ENCODE data around the gene XXYLT1.
"Not testable (repeated sequence)": the region's sequence is repeated elsewhere in the genome, so short reads cannot be mapped to it uniquely, and the experiment has no call there.

XXYLT1 gene

DNA sequence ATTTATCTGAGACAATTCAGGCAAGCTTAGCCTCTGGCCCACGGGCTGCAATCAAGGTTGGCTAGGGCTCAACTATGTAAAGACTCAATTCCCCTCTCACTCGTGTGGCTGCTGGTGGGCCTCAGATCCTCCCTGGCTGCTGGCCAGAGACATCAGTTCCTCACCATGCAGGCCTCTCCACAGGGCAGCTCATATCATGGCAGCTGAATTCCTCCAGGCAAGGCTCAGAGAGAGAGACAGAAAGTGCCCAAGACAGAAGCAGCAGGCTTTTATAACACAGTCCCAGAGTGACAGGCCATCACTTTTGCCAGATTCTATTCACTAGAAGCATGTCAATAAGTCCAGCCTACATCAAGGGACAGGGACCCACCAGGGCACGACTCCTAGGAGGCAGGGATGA lies 63.2 kb downstream of the XXYLT1 start:
- no peak for DNase-seq (ENCODE audit: low spot score)

DNA sequence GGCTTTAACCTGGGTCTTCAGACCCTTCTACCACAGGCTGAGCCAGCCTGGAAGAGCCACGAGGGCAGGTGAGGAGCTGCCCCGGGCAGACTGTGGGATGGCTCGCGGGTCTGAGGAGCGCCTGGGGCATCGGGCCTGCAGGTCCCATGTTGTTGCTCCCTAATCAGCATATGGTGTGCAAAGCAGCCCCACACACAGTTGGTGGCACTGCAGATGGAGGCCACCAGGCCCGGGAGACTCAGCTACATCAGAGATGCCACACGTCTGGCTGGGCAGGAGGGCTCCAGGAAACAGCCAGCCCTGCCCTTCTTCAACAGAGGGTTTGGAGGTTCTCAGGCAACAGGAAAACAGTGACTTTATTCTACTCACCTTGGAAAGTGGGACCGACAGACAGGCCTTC lies 63.9 kb downstream of the XXYLT1 start:
- no peak for DNase-seq (ENCODE audit: low spot score)

DNA sequence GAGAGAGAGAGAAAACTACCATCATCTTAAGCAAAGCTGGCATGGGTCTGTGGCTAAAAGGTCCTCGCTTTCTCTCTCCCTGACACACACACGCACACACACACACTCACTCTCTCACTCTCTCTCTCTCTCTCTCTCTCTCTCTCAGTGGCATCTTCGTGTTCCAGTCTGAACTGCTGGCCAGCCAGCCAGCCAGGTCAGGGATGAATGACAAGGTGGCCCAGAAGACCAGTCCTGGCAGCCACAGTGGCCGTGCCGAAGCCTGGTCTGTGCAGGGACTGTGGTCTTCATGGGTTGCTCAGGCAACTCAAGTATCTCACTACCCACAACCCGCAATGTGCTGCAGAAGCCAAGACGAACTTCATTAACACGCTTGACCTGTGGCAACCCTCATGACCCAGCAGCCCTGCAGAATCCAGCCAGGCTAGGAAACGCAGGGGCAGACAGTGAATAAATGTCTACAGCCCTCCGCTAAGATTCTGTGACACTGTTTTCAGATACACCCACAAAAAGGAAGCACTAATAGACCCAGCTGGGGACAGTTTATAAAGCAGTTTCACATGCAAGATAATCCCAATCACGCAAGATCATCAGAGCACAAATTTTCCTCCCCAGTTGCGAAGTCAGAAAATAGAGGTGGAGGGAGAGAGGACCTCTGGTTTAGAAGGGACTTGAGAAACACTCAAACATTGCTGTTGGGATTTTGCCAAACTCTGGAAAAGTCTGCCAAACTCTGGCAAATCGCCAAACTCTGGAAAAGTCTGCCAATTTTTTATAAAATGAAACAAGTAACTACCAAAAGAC lies 66.4 kb downstream of the XXYLT1 start:
- DNase-seq (ENCODE audit: low spot score), result no peak

DNA sequence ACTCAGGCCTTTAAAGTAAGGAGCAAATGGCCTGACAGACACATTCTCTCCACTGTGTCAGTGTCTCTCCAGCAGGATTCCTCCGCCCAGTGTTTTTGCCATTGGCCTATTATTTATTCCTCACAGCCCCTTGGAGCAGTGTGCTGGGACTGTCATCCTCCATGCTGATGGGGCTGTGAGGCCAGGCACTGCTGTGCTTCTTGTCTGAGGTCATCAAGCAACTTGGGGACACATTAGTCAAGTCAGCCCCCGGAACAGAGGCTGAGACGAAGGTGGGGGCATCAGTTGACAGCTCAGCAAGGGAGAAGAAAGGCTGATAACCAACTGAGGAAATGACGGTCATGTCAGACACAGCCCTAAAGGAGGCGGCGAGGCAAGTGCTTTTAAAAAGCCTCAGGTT lies 67.4 kb downstream of the XXYLT1 start:
- no peak for DNase-seq (ENCODE audit: low spot score)

DNA sequence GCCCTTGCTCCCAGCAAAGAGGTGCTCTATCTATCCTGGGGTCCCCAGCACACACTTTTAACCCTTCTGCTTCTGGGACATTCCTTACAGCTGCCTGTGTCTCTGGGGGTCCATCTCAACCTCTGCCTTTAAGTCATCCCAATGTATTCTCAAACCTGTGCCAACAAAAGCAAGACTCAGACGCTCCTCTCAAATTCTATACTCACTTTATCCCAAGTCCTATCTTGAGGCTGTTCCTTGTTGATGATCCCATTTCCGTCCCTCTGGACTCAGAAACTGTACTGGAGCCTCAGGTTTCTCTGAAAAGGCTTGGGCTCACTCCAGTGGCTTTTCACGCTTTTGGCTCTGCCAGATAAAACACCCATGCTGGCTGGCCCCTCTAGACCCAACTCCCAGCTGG lies 69.7 kb downstream of the XXYLT1 start:
- no peak for DNase-seq (ENCODE audit: low spot score)

DNA sequence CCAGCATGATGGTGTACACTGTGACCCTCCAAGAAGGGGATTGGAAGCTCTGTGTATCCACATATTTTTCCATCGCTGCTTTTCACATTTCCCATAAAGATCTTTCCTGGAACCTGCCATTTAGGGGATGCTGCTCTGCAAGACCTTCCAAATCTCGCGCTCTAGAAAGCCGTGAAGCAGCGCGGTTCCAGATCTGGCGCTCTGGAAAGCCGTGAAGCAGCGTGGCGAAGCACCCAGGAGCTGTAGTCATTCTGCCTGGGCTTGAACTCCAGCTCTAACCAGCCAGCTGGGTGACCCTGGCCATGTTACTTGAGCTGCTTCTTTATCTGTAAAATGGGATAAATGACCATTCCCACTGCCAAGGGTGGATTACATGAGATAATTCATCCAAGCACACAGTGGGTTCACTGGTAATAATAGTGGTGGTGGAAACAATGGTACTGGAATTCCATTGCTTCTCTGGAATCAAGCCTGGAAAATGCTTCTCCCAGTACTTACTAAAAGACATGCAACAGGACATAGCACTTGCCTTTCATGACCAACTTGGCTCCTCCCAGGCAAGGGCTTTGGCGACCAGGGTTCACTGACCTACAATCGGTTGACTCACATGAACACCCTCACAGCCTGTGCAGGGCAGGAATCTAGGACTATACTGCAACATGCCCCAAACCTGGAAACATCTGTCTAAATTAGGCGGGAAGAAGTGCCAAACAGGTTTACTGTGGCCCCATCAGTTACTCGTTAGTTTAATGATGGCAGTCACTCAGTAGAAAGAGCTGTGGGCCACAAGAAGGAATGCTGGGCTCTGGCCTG lies 70.7 kb downstream of the XXYLT1 start:
- no peak for DNase-seq (ENCODE audit: low spot score)

DNA sequence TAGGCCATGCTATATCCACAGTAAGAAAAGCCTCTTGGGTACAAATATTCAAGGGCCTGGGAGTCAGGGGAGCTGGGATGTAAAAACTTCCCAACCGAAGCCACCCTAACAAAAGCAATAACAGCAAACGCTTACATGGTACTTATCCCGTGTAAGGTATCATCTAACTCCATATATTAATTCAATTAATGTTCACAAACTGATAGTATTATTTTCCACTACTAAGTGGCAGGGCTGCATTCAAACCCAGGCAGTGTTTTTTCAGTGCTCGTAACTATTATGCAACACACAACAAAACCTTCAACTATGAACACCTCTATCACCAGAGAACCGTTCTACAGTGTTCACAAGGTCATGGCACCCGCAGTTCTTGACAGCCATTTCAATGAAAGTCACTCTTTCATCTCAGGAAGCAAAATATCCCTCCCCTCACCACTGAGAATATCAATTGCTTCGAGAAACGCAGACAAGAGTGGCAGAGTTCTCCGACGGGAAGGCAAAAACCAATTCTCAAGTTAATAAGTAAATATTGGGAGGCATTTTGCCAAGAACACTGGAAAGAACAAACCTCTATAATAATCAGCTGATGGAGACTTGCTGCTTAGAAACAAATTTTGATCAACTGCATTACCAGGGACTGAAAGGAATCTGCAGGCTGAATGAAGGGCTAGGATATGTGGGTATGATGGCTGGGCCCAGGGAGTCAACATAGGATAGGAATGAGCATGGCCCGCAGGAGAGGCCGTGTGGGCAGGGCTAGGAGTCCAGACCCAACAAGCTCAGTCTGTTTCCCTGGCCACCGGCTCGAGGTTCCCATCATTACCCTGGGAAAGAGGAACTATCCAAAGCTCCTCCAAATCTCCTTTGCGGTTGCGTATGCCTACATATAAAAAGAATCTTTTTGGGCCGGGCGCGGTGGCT lies 72.3 kb downstream of the XXYLT1 start:
- no peak for DNase-seq (ENCODE audit: low spot score)

DNA sequence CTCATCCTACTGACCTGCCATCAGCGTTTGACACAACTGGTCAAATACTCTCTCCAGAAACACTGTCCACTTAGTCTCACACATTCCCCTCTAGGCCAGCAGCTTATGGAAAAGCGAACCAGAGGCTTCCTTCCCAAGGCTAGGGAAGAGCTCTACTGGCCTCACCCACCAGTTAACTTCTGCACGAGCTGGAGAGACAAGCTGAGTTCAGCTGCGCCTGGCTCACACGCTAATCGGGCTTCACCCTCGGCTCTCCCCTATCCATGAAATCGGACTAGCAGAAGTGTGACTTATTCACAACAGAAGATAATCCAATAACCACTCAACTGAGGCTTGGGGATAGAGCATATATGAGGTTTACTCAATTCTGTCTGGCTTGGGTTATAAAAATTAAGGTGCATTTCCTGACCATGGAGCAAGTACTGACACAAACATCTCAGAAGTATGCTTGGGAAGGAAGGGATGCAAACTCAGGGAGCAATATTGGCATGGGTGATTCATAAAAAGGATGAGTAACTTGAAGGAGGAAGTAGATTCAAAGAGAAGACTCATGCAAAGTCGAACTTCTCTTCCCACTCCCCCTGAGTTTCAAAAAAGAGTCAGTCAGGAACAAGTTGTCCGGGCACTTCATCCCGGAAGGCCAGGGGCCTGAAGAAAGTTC lies 73.1 kb downstream of the XXYLT1 start:
- DNase-seq (ENCODE audit: low spot score), result no peak

DNA sequence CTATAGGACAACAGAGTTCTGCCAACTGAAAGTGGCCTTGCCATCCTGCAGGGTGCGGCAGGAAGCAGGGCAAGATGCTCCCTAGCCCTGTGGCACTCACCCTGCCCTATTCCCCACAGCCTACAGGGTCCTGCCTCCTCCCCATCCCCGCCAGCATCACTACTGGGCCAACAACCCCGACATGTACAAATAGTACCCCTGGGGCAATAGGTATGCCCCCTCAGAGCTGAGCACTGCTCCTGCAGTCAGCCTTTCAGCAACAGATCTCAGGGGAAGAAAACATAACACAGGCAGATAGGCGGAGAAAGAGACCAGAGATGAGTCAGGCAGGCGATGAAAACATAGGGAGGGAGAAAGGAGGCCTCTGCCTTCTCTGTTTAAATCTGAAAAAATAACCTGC lies 74.7 kb downstream of the XXYLT1 start:
- no peak for DNase-seq (ENCODE audit: low spot score)

DNA sequence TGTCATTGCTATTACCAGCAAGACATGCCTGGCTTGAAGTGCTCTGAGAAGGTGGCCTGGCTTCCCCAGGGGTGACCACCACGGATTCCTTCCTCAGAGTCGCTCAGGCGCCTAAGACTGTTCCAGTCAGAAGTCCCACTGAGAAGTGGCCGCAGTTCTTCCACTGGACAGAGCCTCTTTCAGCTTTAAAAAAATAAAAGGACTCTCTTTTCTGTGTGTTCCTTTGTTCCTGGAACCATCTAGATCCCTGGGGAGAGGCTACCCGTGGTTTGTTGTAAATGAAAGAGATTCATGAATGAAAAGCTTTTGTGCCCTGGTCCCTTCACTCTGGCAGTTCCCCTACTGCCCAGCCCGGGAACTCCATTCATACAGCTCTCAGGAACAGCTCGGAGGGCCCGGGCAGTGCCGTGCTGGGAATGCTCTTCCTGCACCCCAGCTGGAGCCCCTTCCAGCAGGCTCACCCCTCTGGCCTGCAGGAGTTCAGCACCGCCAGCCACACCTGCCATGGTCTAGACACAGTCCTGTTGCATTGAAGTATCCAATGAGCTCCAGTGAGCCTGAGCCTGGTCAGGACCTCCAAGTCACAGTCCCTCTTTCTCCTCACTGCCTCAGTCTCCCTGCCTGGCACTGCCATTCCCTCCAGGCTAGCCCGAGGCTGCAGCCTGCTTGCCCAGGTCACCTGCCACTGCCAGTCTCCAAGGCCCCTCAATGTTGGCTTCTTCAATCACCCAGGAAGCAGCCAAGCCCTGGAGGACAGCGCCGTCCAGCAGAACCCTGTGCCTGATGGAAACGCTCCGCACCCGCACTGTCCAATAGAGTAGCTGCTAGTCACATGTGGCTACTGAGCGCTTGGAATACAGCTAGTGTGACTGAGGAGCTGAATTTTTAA lies 75.4 kb downstream of the XXYLT1 start:
- peak; percentile 93 for DNase-seq (ENCODE audit: low spot score)

DNA sequence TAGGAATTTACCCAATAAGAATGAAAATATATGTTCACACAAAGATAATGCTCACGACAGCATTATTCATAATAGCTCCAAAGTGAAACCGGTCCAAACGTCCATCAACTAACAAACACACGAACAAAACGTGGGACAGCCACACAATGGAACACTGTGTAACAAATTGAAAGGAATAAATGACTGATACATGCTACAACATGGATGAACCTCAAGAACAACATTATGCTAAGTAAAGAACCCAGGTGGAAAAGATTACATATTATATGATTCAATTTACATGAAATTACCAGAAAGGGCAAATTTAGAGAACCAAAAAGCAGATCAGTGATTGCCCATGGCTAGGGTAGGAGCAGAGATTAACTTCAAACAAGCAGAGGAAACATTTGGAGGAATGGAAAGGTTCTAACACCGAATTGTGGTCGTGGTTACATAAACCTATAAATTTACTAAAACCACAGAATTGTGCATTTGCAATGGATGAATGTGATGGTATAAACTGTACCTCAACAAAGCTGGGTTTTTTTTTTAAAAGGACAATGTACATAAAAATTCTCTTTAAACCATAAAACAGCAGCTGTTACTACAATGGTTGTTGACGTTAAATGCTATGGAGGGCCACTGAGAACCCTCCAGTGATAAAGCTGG lies 76.3 kb downstream of the XXYLT1 start:
- no peak for DNase-seq (ENCODE audit: low spot score)

DNA sequence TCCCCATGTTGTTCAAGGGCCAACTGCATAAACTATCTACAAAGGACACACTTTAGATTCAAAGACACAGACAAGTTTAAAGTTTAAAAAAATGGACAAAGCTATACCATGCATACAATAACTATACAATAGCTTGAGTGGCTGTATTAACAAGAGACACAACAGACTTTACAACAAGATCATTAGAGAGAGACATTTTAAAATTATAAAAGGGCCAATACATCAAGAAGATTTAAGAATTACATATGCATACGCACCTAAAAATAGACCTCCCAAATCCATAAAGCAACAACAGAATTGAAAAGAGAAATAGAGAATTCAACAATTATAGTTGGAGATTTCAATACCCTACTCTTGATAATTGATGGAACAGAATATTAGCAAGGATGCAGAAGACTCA lies 79.4 kb downstream of the XXYLT1 start:
- no peak for DNase-seq (ENCODE audit: low spot score)

DNA sequence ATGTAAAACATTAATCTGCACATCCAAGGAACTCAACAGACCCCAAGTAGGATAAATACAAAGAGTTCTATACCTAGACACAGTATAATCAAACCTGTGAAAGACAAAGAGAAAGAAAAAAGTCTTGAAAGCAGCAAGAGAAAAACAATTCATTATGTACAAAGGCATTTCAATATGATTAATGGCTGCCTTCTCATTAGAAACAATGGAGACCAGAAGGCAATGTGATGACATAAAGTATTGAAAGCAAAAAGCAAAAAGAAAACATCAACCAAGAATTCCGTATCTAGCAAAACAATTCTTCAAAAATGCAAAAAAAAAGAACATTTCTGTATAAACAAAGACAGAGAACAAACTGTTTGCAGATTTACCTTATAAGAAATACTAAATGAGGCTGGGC lies 81.1 kb downstream of the XXYLT1 start:
- DNase-seq (ENCODE audit: low spot score), result no peak

DNA sequence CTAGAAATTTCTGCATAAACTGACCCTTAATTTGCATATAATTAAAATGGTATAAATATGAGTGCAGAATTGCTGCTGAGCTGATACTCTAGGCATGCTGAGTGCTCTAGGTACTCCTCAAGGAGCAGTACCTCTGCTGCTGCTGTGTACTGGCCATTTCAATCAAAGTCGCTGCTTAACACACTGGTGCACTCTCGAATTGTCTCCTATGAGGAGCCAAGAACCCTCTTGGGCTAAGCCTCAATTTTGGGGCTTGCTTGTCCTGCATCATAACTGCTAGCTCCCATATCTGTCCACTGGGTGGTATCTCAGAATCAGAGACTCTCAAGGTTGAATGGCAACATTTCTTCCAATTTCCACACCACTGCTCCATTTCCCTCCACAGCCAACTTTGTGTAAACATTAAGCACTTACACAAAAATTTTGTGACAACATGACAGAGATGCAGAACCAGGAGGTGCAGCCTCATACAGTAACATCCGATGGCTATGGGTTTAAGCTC lies 82.5 kb downstream of the XXYLT1 start:
- no peak for DNase-seq (ENCODE audit: low spot score)

DNA sequence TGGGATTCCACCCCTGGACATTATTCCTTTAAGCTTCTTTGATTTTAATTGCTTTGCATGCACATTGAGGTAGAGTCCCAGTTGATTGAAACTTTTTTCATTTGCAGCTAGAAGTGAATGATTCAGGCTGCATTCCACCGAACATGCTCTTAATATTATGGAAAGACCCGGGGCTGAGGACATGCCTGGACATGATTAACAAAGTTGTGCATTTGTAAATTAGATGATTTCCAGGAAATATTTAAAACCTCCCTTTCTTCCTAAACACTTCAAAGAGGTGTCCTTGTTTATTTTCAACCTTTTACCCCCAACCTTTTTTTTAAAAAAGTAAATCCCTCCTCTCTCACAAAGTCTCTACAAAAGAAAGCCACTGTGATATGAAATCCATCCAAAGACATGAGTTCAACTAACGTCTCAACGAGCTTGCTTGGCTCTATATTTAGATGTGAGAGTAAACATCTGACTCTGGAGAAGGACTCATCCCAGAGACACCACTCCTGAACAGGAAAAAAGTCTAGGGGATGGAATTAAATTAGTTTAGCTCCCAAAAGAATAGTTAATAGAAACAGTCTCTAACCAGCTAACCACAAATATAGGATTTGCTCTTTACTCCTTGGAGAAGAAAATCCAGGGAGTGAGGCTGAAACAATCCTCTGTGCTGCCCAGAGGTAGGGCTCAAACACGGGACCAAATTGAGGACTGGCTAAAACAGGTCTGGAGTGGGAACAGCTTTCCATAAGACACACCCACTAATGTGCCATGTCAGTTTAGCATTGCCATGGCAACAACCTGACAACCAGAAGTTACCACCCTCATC lies 83.1 kb downstream of the XXYLT1 start:
- DNase-seq (ENCODE audit: low spot score), result no peak

DNA sequence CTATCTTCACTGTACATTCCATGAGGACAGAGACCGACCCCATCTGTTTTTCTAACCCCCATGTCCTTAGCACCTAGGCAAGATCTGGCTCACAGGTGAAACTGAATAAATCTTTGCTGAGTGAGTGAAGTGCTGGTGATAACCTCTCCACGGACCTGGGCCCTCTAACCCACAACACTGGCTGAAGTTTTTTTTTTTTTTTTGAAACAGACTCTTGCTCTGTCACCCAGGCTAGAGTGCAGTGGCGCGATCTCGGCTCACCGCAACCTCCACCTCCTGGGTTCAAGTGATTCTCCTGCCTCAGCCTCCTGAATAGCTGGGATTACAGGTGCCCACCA lies 84.3 kb downstream of the XXYLT1 start:
- not testable (repeated sequence) for DNase-seq (ENCODE audit: low spot score)

DNA sequence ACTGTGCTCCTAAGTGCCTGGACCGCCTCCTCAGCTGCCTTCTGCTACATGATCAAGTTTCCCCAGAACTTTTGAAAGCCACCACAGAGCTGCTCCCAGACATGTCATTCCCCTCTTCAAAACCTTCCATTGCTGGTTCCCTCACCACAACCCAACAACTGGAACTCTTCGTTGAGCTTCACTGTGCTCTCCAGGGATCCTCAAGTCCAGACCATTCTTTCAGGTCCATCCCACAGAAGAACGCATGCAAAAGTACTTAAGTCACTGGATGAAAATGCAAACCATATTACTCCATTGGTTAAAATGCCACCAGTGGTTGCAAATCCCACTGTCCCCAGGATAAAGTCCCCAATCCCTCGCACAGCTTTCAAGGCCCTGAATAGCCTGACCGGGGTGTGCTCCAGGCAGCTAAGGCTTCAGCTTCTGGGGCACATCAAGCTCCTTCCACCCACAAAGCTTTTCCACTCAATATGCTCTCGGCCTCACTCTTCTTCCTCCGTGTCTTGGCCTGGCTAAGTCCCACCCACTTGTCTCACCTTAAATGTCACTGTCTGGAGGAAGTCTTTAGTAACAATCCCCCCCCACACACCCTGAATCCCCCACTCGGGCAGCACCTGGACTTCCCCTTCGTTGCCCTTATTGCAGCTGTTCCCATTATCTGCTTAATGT lies 84.8 kb downstream of the XXYLT1 start:
- DNase-seq (ENCODE audit: low spot score), result no peak

DNA sequence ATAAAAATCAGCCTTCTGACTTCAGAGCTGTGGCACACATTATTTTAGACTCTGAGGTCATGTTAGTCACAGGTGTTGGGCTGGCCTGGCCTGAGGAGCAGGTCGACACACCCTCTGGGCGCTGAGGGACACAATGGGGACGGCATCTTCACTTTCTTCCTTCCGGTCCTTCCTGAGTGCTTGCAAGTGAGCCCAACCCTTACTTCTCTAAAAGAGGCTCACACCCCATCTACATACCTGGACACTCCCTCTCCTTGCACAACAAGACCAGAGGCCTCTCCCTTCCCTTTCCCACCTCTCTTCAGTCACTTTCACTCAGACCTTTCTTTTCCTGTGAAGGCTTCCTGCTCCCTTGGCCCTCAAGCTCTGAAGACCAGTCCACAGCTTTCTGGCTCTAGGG lies 85.4 kb downstream of the XXYLT1 start:
- no peak for DNase-seq (ENCODE audit: low spot score)

All from globus pallidus (tissue), 1 donor.